T-cell (primary cell): ENCODE results near the gene SERTM2. TPM values are rescaled to one million over a fixed set of nuclear protein-coding genes. Genes with fewer than 3 reads are reported as not detected.
"Not testable (repeated sequence)": the region's sequence is repeated elsewhere in the genome, so short reads cannot be mapped to it uniquely, and the experiment has no call there.

Source experiments
- ATAC-seq, 4 experiments: fragments of 200-7000 bp in 3 of 4; fragments of 150-1000 bp in 1 of 4; cut with Tn5 transposase; replicated peaks in 1 of 4; 1 replicate in 3 of 4; 2 replicates in 1 of 4; pipeline ENCODE4 v1.10.0; 2021; ENCODE audit warnings: moderate library complexity in 3 of 4, mild to moderate bottlenecking in 2 of 4, moderate number of reproducible peaks in 1 of 4
- CTCF ChIA-PET, 2 donors: fragments of 300-600 bp; sonication (Branson Sonifier 250); formaldehyde crosslinking; loops; one replicate each; lab custom pipeline; 2022; ENCODE audit warnings: antibody characterized with exemption in 2 of 2; lab: Charles Lee
- POLR2A ChIA-PET, 2 donors: fragments of 300-600 bp; sonication (Branson Sonifier 250); formaldehyde crosslinking; loops; one replicate each; lab custom pipeline; 2022; ENCODE audit warnings: antibody characterized with exemption in 2 of 2; lab: Charles Lee
- DNase-seq, 35 experiments: peaks; one replicate each; pipeline versions ENCODE4 v3.0.0 to v3.0.0-alpha.2; 2013 to 2023
- H3K27ac ChIP-seq: one replicate; pipeline ENCODE4 v1.5.1; 2013; ENCODE audit warnings: low read length
- H3K27me3 ChIP-seq, 2 experiments: replicated peaks in 1 of 2; 1 replicate in 1 of 2; 2 replicates in 1 of 2; pipeline versions ENCODE4 v1.6.1 to v1.7.0; 2013; ENCODE audit warnings: low read length in 1 of 2, mixed read lengths in 1 of 2; ENCODE audit not compliant: control insufficient read depth in 2 of 2, insufficient read depth in 2 of 2; ENCODE audit errors: extremely low read depth in 1 of 2
- H3K36me3 ChIP-seq, 2 donors: 1 replicate in 1 of 2; 2 replicates in 1 of 2; pipeline versions ENCODE4 v1.6.1 to v1.7.0; 2013; ENCODE audit warnings: low read length in 1 of 2; ENCODE audit not compliant: control insufficient read depth in 2 of 2, insufficient read depth in 1 of 2; ENCODE audit errors: extremely low read depth in 1 of 2
- H3K4me1 ChIP-seq, 2 experiments: 1 replicate in 1 of 2; 2 replicates in 1 of 2; pipeline versions ENCODE4 v1.6.1 to v1.7.0; 2013; ENCODE audit warnings: low read length in 2 of 2, mixed read lengths in 1 of 2; ENCODE audit not compliant: insufficient read depth in 2 of 2, control insufficient read depth in 1 of 2; ENCODE audit errors: extremely low read depth in 1 of 2
- H3K4me3 ChIP-seq, 2 donors: 1 replicate in 1 of 2; 2 replicates in 1 of 2; pipeline versions ENCODE4 v1.5.1 to v1.7.0; 2013; ENCODE audit warnings: mild to moderate bottlenecking in 2 of 2, low read length in 1 of 2, moderate library complexity in 1 of 2; ENCODE audit not compliant: control insufficient read depth in 1 of 2; ENCODE audit errors: extremely low read depth in 1 of 2
- H3K9me3 ChIP-seq: 2 replicates; pipeline ENCODE4 v1.7.0; 2013
- H3K27ac Mint-ChIP-seq, 2 donors: one replicate each; pipeline ENCODE4 v1.8.0; 2020 to 2021; ENCODE audit warnings: mild to moderate bottlenecking in 2 of 2, mixed read lengths in 2 of 2
- H3K27me3 Mint-ChIP-seq, 2 donors: one replicate each; pipeline ENCODE4 v1.8.0; 2021 to 2022; ENCODE audit warnings: mixed read lengths in 2 of 2
- H3K36me3 Mint-ChIP-seq: one replicate; pipeline ENCODE4 v1.8.0; 2021; ENCODE audit warnings: mixed read lengths
- H3K4me1 Mint-ChIP-seq, 3 donors: one replicate each; pipeline ENCODE4 v1.8.0; 2020 to 2022; ENCODE audit warnings: mixed read lengths in 3 of 3, mild to moderate bottlenecking in 1 of 3
- H3K4me3 Mint-ChIP-seq, 3 donors: one replicate each; pipeline ENCODE4 v1.8.0; 2020 to 2022; ENCODE audit warnings: mild to moderate bottlenecking in 3 of 3, mixed read lengths in 3 of 3, moderate library complexity in 3 of 3
- H3K9me3 Mint-ChIP-seq, 3 donors: one replicate each; pipeline ENCODE4 v1.8.0; 2020 to 2022; ENCODE audit warnings: mixed read lengths in 3 of 3
- WGBS: methylation state at CpG from one replicate; pipeline ENCODE4 v1.1.5; 2013; ENCODE audit warnings: missing lambda C conversion rate; ENCODE audit not compliant: insufficient coverage; 5-methylcytosine and 5-hydroxymethylcytosine counted together
- total RNA-seq, 35 experiments: library from RNA in 6 of 35; stranded (reverse) in 6 of 35; fragments of 120-200 nt in 1 of 35; gene quantifications; one replicate each; pipeline versions ENCODE4 v1.2.1 to v1.2.4 and lab custom pipeline; 2013 to 2026

The SERTM2 gene
- total RNA-seq, 5 donors from 2014 or later (not counting 1 experiment from before 2014, with no cell fraction given), result not detected

DNA sequence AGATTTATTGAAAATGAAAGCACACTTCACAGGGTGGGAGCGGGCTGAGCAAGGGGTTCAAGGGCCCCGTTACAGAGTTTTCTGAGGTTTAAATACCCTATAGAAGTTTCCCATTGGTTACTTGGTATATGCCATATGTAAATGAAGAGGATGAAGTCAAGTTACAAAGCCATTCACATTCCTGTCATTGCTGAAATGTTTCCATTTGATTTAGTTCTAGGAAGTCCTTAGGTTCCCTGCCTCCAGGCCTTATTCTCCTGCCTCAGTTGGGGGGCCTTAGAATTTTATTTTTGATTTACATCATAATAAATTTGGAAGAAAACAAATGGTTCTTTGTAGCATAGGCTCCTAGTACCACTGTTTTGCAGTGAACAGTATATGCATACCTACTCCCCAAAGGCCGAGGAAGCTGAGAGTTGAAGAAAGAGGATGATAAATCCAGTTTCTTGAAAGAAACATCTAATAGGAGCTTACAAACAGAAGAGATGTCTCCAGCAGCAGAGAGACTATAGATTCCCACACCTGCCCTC, 31.8 kb downstream of the SERTM2 start:
- Mint-ChIP-seq H3K27ac (no peak overlapping the region), H3K9me3 (no peaks in the 10 kb centered on the region), H3K4me3 (no peak overlapping the region), H3K4me1 (no peaks in the 10 kb centered on the region), H3K27me3 (peaks cover 0 to 14% of the 10 kb centered on the region in 2 donors), H3K36me3 (no peaks in the 10 kb centered on the region)
- CTCF ChIA-PET, result no interaction called here
- ATAC-seq (no peak), DNase-seq (no peak)
- Histone ChIP-seq H3K4me3 (no peak overlapping the region), H3K36me3 (no peaks in the 10 kb centered on the region), H3K27me3 (no peaks in the 10 kb centered on the region), H3K9me3 (no peaks in the 10 kb centered on the region), H3K4me1 (no peaks in the 10 kb centered on the region), H3K27ac (no peak overlapping the region)
- no CpG with 5 or more reads among the region's 3 CpGs for WGBS
- POLR2A ChIA-PET, result interaction anchor here in 1 of 2 donors (0.7 kb wide), 1 partner anchor 118 kb away, joined by 3 read pairs; no protein-coding TSS in a partner anchor

DNA sequence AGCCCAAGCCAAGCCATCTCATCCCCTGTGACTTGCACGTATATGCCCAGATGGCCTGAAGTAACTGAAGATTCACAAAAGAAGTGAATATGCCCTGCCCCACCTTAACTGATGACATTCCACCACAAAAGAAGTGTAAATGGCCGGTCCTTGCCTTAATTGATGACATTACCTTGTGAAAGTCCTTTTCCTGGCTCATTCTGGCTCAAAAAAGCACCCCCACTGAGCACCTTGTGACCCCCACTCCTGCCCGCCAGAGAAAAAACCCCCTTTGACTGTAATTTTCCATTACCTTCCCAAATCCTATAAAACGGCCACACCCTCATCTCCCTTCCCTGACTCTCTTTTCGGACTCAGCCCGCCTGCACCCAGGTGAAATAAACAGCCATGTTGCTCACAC, 37.8 kb downstream of the SERTM2 start:
- CTCF ChIA-PET, H3K36me3 Mint-ChIP-seq, H3K4me3 ChIP-seq, POLR2A ChIA-PET, H3K9me3 Mint-ChIP-seq, H3K4me1 Mint-ChIP-seq, ATAC-seq, DNase-seq, H3K4me1 ChIP-seq, H3K9me3 ChIP-seq, H3K36me3 ChIP-seq, H3K27ac Mint-ChIP-seq, H3K27ac ChIP-seq, H3K4me3 Mint-ChIP-seq, H3K27me3 ChIP-seq: not testable (repeated sequence)
- WGBS, result no CpG with 5 or more reads among the region's 6 CpGs
- peaks cover 0 to 22% of the 10 kb centered on the region in 2 donors for H3K27me3 Mint-ChIP-seq

DNA sequence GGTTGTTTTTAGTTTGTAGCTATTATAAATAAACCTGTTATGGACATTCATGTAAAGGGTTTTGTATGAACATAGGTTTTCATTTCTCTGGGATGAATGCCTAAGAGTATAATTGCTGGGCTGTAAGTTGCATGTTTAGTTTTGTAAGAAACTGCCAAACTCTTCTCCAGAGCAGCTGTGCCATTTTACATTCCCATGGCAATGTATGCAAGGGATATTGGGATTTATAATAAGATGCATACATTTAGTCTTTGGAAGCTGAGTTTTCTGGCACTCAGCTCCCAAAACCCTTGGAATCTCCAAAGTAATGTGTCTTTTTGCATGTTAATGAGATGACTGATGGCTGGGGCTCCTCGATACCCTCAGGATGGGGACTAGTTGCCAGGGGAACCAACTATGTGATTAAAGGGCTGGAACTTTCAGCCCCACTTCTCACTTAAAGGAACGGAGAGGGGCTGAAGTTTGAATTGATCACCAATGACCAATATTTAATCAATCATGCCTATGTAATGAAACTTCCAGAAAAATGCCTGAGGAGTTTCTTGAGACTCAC, 44.0 kb downstream of the SERTM2 start:
- Histone ChIP-seq H3K36me3 (no peaks in the 10 kb centered on the region), H3K4me3 (no peak overlapping the region), H3K27ac (no peak overlapping the region), H3K9me3 (no peaks in the 10 kb centered on the region), H3K4me1 (no peaks in the 10 kb centered on the region), H3K27me3 (no peaks in the 10 kb centered on the region)
- CTCF ChIA-PET, result no interaction called here
- ATAC-seq (no peak), DNase-seq (no peak)
- Mint-ChIP-seq H3K4me1 (no peaks in the 10 kb centered on the region), H3K36me3 (no peaks in the 10 kb centered on the region), H3K4me3 (no peak overlapping the region), H3K27ac (no peak overlapping the region), H3K27me3 (peaks cover 0 to 8% of the 10 kb centered on the region in 2 donors), H3K9me3 (no peaks in the 10 kb centered on the region)
- POLR2A ChIA-PET, result interaction anchor here in 1 of 2 donors (0.5 kb wide), 1 partner anchor 758 kb away, joined by 3 read pairs; no protein-coding TSS in a partner anchor
- no CpG with 5 or more reads among the region's 2 CpGs for WGBS

DNA sequence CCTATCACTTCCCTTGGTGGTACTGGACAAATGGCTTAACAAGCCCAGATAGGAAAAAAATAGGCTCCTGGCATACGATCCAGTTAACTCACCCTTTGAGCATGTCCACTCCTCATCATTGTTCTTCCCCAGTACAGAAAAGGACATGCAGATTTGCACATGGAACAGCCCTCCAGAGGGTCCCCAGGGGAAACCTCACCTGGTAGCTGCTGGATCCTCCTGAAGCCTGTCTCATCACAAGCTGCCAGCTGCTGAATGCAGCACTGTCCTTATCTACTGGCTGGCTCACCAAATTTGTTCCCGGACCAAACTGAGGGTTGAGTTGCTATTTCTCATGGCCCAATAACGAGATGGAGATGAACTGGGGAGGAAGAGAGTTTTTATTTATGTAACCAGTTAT, 49.4 kb downstream of the SERTM2 start:
- ChIA-PET CTCF (no interaction called here), POLR2A (interaction anchor here in 1 of 2 donors (0.6 kb wide), 1 partner anchor 1379 kb away, joined by 3 read pairs; no protein-coding TSS in a partner anchor)
- H3K27ac Mint-ChIP-seq, result no peak overlapping the region
- H3K36me3 Mint-ChIP-seq, result no peaks in the 10 kb centered on the region
- peaks cover 0 to 14% of the 10 kb centered on the region in 2 donors for H3K27me3 Mint-ChIP-seq
- Histone ChIP-seq H3K36me3 (no peaks in the 10 kb centered on the region), H3K4me3 (no peak overlapping the region), H3K4me1 (no peaks in the 10 kb centered on the region), H3K27me3 (no peaks in the 10 kb centered on the region), H3K27ac (no peak overlapping the region), H3K9me3 (no peaks in the 10 kb centered on the region)
- H3K9me3 Mint-ChIP-seq, result no peaks in the 10 kb centered on the region
- no CpG with 5 or more reads among the region's 3 CpGs for WGBS
- H3K4me1 Mint-ChIP-seq, result no peaks in the 10 kb centered on the region
- no peak overlapping the region for H3K4me3 Mint-ChIP-seq
- DNase-seq (no peak), ATAC-seq (no peak)

DNA sequence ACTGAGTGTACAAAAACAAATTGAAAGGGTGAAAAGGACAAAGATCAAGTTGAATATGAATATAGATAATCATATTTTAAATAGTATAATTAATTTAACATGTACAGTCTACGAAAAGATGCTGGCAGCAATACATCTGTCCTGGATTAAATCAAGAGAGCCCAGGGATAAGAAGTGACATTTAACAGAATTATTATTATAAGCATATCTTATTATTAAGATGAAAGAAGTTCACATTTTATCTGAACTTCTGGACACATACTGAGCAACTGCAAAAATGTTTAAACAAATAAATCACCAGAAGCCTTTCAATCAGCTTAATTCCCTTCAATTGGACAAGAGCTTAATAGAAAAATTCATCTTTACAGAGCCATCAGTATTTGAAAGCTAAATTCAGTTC, 50.4 kb downstream of the SERTM2 start:
- WGBS, result no CpG with 5 or more reads among the region's 1 CpG
- Histone ChIP-seq H3K27me3 (no peaks in the 10 kb centered on the region), H3K4me3 (no peak overlapping the region), H3K9me3 (no peaks in the 10 kb centered on the region), H3K36me3 (no peaks in the 10 kb centered on the region), H3K4me1 (no peaks in the 10 kb centered on the region), H3K27ac (no peak overlapping the region)
- Mint-ChIP-seq H3K9me3 (no peaks in the 10 kb centered on the region), H3K4me1 (no peaks in the 10 kb centered on the region), H3K4me3 (no peak overlapping the region), H3K27ac (no peak overlapping the region), H3K36me3 (no peaks in the 10 kb centered on the region), H3K27me3 (peaks cover 0 to 8% of the 10 kb centered on the region in 2 donors)
- CTCF ChIA-PET, result no interaction called here
- ATAC-seq (no peak), DNase-seq (no peak)
- POLR2A ChIA-PET, result no interaction called here

DNA sequence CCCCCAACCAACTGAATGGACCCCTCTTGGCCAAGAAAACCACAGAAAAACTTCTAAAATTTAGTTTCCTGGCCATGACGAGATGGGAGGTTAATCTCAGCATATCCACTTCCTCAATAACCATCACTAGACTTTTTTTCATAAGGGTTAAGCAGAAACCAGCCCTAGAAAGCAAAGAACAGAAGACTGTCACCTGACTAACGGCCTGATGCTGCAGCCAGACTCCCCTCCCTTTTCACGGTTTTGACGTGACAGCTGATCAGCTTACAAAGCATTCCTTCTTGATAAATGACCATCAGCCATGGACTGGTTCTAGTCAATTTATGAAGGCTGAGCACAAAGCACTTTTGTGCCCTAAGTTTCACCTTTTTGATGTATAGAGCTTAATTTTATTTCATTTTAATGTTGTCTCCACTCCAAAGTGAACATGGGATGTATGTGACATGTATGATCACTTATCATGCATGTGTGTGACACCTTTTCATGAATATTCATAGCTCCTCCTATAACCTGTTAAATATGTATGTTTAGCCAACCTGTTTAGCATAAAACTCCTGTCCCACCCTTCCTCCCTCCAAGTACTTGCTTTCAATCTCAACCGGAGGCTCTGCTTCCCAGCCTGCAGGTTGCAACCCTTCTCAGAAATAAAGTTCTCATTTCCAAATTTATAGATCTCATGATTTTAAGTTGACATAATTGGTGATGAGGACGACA, 56.3 kb downstream of the SERTM2 start:
- no peak overlapping the region for H3K4me3 ChIP-seq
- no peak for DNase-seq
- Mint-ChIP-seq H3K27ac (no peak overlapping the region), H3K9me3 (no peaks in the 10 kb centered on the region), H3K36me3 (no peaks in the 10 kb centered on the region), H3K4me3 (no peak overlapping the region), H3K4me1 (no peaks in the 10 kb centered on the region), H3K27me3 (peaks cover 0 to 8% of the 10 kb centered on the region in 2 donors)
- ATAC-seq, result no peak
- H3K27me3 ChIP-seq, result no peaks in the 10 kb centered on the region
- ChIA-PET CTCF (no interaction called here), POLR2A (interaction anchor here in 1 of 2 donors (0.5 kb wide), 1 partner anchor 958 kb away, joined by 3 read pairs; no protein-coding TSS in a partner anchor)
- H3K4me1 ChIP-seq, result no peaks in the 10 kb centered on the region
- WGBS, result no CpG with 5 or more reads among the region's 6 CpGs
- no peaks in the 10 kb centered on the region for H3K36me3 ChIP-seq
- no peak overlapping the region for H3K27ac ChIP-seq
- H3K9me3 ChIP-seq, result no peaks in the 10 kb centered on the region
